DMS53 treated with DMSO at 0.1 percent for 48 hours (cell line): Measurements from ENCODE around the gene DROSHA.

Experiments
- DNase-seq: peaks from one replicate; lab custom pipeline; 2025; ENCODE audit not compliant: unreplicated experiment; lab: John Stamatoyannopoulos, UW

Gene DROSHA

GRCh38 chr5:31471040-31471439, 60.9 kb downstream of the DROSHA start:
- no peak for DNase-seq

- DNase-seq, result no peak
Measured at GRCh38 chr5:31470608-31471007, 61.3 kb downstream of the DROSHA start.

GRCh38 chr5:31469886-31470285, 62.0 kb downstream of the DROSHA start:
- no peak for DNase-seq

GRCh38 chr5:31469466-31469865, 62.4 kb downstream of the DROSHA start:
- DNase-seq, result no peak

- DNase-seq, result no peak
Measured at GRCh38 chr5:31465291-31465690, 66.6 kb downstream of the DROSHA start.

- DNase-seq, result no peak
Measured at GRCh38 chr5:31464081-31464480, 67.8 kb downstream of the DROSHA start.

GRCh38 chr5:31463351-31463750, 68.5 kb downstream of the DROSHA start:
- no peak for DNase-seq

- DNase-seq, result no peak
Measured at GRCh38 chr5:31459594-31459993, 72.3 kb downstream of the DROSHA start.

- DNase-seq, result no peak
Measured at GRCh38 chr5:31455172-31455571, 76.7 kb downstream of the DROSHA start.

GRCh38 chr5:31453522-31453921, 78.4 kb downstream of the DROSHA start:
- no peak for DNase-seq

GRCh38 chr5:31452314-31452713, 79.6 kb downstream of the DROSHA start:
- no peak for DNase-seq

- no peak for DNase-seq
Measured at GRCh38 chr5:31449962-31450361, 81.9 kb downstream of the DROSHA start.

- DNase-seq, result no peak
Measured at GRCh38 chr5:31449174-31449573, 82.7 kb downstream of the DROSHA start.

GRCh38 chr5:31445041-31445600, 86.8 kb downstream of the DROSHA start:
- no peak for DNase-seq

- DNase-seq, result no peak
Measured at GRCh38 chr5:31443572-31443971, 88.3 kb downstream of the DROSHA start.

- no peak for DNase-seq
Measured at GRCh38 chr5:31442058-31442745, 89.7 kb downstream of the DROSHA start.

- no peak for DNase-seq
Measured at GRCh38 chr5:31436851-31437250, 95.0 kb downstream of the DROSHA start.

- DNase-seq, result no peak
Measured at GRCh38 chr5:31435730-31436129, 96.2 kb downstream of the DROSHA start.

- DNase-seq, result no peak
Measured at GRCh38 chr5:31434898-31435297, 97.0 kb downstream of the DROSHA start.

GRCh38 chr5:31433229-31433628, 98.7 kb downstream of the DROSHA start:
- DNase-seq, result no peak

- no peak for DNase-seq
Measured at GRCh38 chr5:31427724-31428309, 104.1 kb downstream of the DROSHA start.

- no peak for DNase-seq
Measured at GRCh38 chr5:31427013-31427723, 104.7 kb downstream of the DROSHA start.
